HCT116 (cell line): ENCODE results near the gene SH3BP4. TPM values are rescaled to one million over a fixed set of nuclear protein-coding genes. Genes with fewer than 3 reads are reported as not detected.

Experiments used
- ATAC-seq: fragments of 200-7000 bp; cut with Tn5 transposase; 2 replicates; pipeline ENCODE4 v1.9.1; 2020; ENCODE audit warnings: mild to moderate bottlenecking, moderate library complexity
- BruUV-seq: library from RNA; stranded (reverse); fragments of 400-500 nt; replicated peaks from 2 replicates; lab custom pipeline; 2021; lab: Mats Ljungman, UMichigan
- CTCF ChIA-PET: fragments of 300-600 bp; sonication (Branson Sonifier 250); formaldehyde crosslinking; loops from one replicate; lab custom pipeline; 2021; ENCODE audit warnings: antibody characterized with exemption; lab: Charles Lee
- POLR2A ChIA-PET: fragments of 300-600, 350-600 bp; sonication (Branson Sonifier 250); formaldehyde crosslinking; loops from one replicate; lab custom pipeline; 2021; ENCODE audit warnings: antibody characterized with exemption; lab: Charles Lee
- RAD21 ChIA-PET, 2 experiments: fragments of 300-600 bp; sonication (Branson Sonifier 250); formaldehyde crosslinking; loops; one replicate each; lab custom pipeline; 2023; ENCODE audit warnings: low total read pairs in 2 of 2; ENCODE audit not compliant: uncharacterized antibody in 2 of 2, unreplicated experiment in 2 of 2, low non-redundant PET in 1 of 2; lab: Charles Lee
- DNase-seq: peaks from one replicate; pipeline ENCODE4 v3.0.0-alpha.2; 2010; ENCODE audit warnings: low read depth, low spot score
- H2AFZ ChIP-seq: fragments of 200-600 bp; shearing (Covaris generic), sonication (generic); 2 replicates; pipeline ENCODE4 v1.6.1; 2017; ENCODE audit warnings: low read depth, mixed run types, mixed read lengths, antibody characterized with exemption, low read length; ENCODE audit not compliant: poor library complexity, severe bottlenecking
- H3K27ac ChIP-seq: 2 replicates; pipeline ENCODE4 v1.5.1; 2012; ENCODE audit warnings: low read depth, low read length
- H3K27me3 ChIP-seq: fragments of 200-600 bp; sonication (generic); 2 replicates; pipeline ENCODE4 v1.6.1; 2016; ENCODE audit warnings: mixed run types, low read length, mixed read lengths; ENCODE audit not compliant: insufficient read depth
- H3K36me3 ChIP-seq, 2 experiments: fragments of 200-500 bp in 1 of 2; fragments of 200-600 bp in 1 of 2; sonication (Bioruptor generic) in 1 of 2; sonication (generic) in 1 of 2; 2 replicates each; pipeline versions ENCODE4 v1.5.1 to v1.6.1; 2014 to 2016; ENCODE audit warnings: low read length in 2 of 2, inconsistent platforms in 1 of 2, mixed read lengths in 1 of 2, mixed run types in 1 of 2; ENCODE audit not compliant: insufficient read depth in 2 of 2, control insufficient read depth in 1 of 2
- H3K4me1 ChIP-seq, 2 experiments: fragments of 200-600 bp in 1 of 2; sonication (generic) in 1 of 2; 2 replicates each; pipeline versions ENCODE4 v1.5.1 to v1.6.1; 2012 to 2017; ENCODE audit warnings: low read length in 2 of 2, inconsistent platforms in 1 of 2, mild to moderate bottlenecking in 1 of 2, mixed read lengths in 1 of 2, mixed run types in 1 of 2, moderate library complexity in 1 of 2; ENCODE audit not compliant: insufficient read depth in 2 of 2, control insufficient read depth in 1 of 2
- H3K4me2 ChIP-seq: fragments of 200-600 bp; sonication (generic); 2 replicates; pipeline ENCODE4 v1.6.1; 2017; ENCODE audit warnings: mixed run types, low read length, mixed read lengths
- H3K4me3 ChIP-seq, 2 experiments: fragments of 200-600 bp in 1 of 2; sonication (generic) in 1 of 2; replicated peaks in 1 of 2; 2 replicates each; pipeline ENCODE4 v1.5.1; 2011 to 2016; ENCODE audit warnings: low read length in 2 of 2, control low read depth in 1 of 2, low read depth in 1 of 2, mild to moderate bottlenecking in 1 of 2, mixed read lengths in 1 of 2, mixed run types in 1 of 2
- H3K79me2 ChIP-seq: fragments of 200-600 bp; sonication (generic); 2 replicates; pipeline ENCODE4 v1.6.1; 2017; ENCODE audit warnings: mild to moderate bottlenecking, mixed run types, low read length, moderate library complexity, mixed read lengths; ENCODE audit not compliant: insufficient read depth
- H3K9ac ChIP-seq: fragments of 200-600 bp; sonication (generic); 2 replicates; pipeline ENCODE4 v1.6.1; 2016; ENCODE audit warnings: low read length, mixed read lengths
- H3K9me2 ChIP-seq: fragments of 200-600 bp; sonication (generic), shearing (Covaris generic); 2 replicates; pipeline ENCODE4 v1.6.1; 2017; ENCODE audit warnings: mixed run types, mild to moderate bottlenecking, moderate library complexity; ENCODE audit not compliant: insufficient read depth
- H3K9me3 ChIP-seq, 2 experiments: fragments of 200-500 bp in 1 of 2; fragments of 200-600 bp in 1 of 2; sonication (Bioruptor generic) in 1 of 2; sonication (generic) in 1 of 2; 2 replicates each; pipeline ENCODE4 v1.6.1; 2014 to 2017; ENCODE audit warnings: low read length in 2 of 2, mixed read lengths in 2 of 2, inconsistent platforms in 1 of 2, low read depth in 1 of 2, mild to moderate bottlenecking in 1 of 2, mixed run types in 1 of 2, moderate library complexity in 1 of 2; ENCODE audit not compliant: control insufficient read depth in 1 of 2, insufficient read depth in 1 of 2
- H4K20me1 ChIP-seq: fragments of 200-600 bp; sonication (generic), shearing (Covaris generic); 2 replicates; pipeline ENCODE4 v1.6.1; 2017; ENCODE audit warnings: mixed run types, mild to moderate bottlenecking, moderate library complexity; ENCODE audit not compliant: insufficient read depth
- ATF3 ChIP-seq: IDR thresholded peaks from 2 replicates; pipeline ENCODE4 v1.6.1; 2012
- CBX3 ChIP-seq: IDR thresholded peaks from 2 replicates; pipeline ENCODE4 v1.6.1; 2012; ENCODE audit warnings: low read depth
- CTCF ChIP-seq, 3 experiments: fragments of 200-600 bp in 1 of 3; sonication (generic) in 1 of 3; IDR thresholded peaks in 2 of 3; conservative IDR thresholded peaks in 1 of 3; 2 replicates each; pipeline ENCODE4 v1.5.1; 2012 to 2017; ENCODE audit warnings: low read depth in 2 of 3, low read length in 2 of 3, antibody characterized with exemption in 1 of 3, borderline replicate concordance in 1 of 3, control low read depth in 1 of 3, mild to moderate bottlenecking in 1 of 3, mixed read lengths in 1 of 3, mixed run types in 1 of 3, moderate library complexity in 1 of 3; ENCODE audit not compliant: insufficient read depth in 1 of 3
- ELF1 ChIP-seq: IDR thresholded peaks from 2 replicates; pipeline ENCODE4 v1.6.1; 2012; ENCODE audit warnings: low read depth, borderline replicate concordance
- EZH2 ChIP-seq: fragments of 200-600 bp; sonication (generic); IDR thresholded peaks from 2 replicates; pipeline ENCODE4 v1.6.1; 2017; ENCODE audit warnings: antibody characterized with exemption, mixed run types
- EZH2phosphoT487 ChIP-seq: fragments of 200-600 bp; IDR thresholded peaks from 2 replicates; pipeline ENCODE4 v1.6.1; 2018; ENCODE audit warnings: antibody characterized with exemption, borderline replicate concordance
- FOSL1 ChIP-seq: IDR thresholded peaks from 2 replicates; pipeline ENCODE4 v1.6.1; 2012; ENCODE audit warnings: low read depth
- JUND ChIP-seq: IDR thresholded peaks from 2 replicates; pipeline ENCODE4 v1.6.1; 2012
- MAX ChIP-seq: IDR thresholded peaks from 2 replicates; pipeline ENCODE4 v1.6.1; 2012
- POLR2A ChIP-seq: IDR thresholded peaks from 2 replicates; pipeline ENCODE4 v1.7.0; 2011; ENCODE audit warnings: borderline replicate concordance; ENCODE audit not compliant: insufficient read depth, insufficient read length; ENCODE audit errors: extremely low read depth
- POLR2AphosphoS5 ChIP-seq: IDR thresholded peaks from 2 replicates; pipeline ENCODE4 v1.6.1; 2011; ENCODE audit warnings: mild to moderate bottlenecking, low read depth, low read length, moderate library complexity
- REST ChIP-seq: IDR thresholded peaks from 2 replicates; pipeline ENCODE4 v1.6.1; 2012; ENCODE audit warnings: low read depth
- SIN3A ChIP-seq: IDR thresholded peaks from 2 replicates; pipeline ENCODE4 v1.6.1; 2012; ENCODE audit warnings: low read depth
- SP1 ChIP-seq: IDR thresholded peaks from 2 replicates; pipeline ENCODE4 v1.6.1; 2012; ENCODE audit warnings: low read depth
- SRF ChIP-seq: IDR thresholded peaks from 2 replicates; pipeline ENCODE4 v1.6.1; 2012; ENCODE audit warnings: low read depth
- TCF7L2 ChIP-seq: IDR thresholded peaks from 2 replicates; pipeline ENCODE4 v1.7.0; 2011; ENCODE audit warnings: borderline replicate concordance, inconsistent platforms; ENCODE audit not compliant: insufficient read depth, insufficient read length; ENCODE audit errors: extremely low read depth
- YY1 ChIP-seq: IDR thresholded peaks from 2 replicates; pipeline ENCODE4 v1.6.1; 2011; ENCODE audit warnings: low read length, low read depth, moderate library complexity, mild to moderate bottlenecking; ENCODE audit not compliant: insufficient replicate concordance; ENCODE audit errors: extremely low read depth
- ZFX ChIP-seq: fragments of 450-650 bp; IDR thresholded peaks from 2 replicates; pipeline ENCODE4 v1.6.1; 2017
- ZNF274 ChIP-seq: fragments of 200-500 bp; sonication (Bioruptor generic); IDR thresholded peaks from 2 replicates; pipeline ENCODE4 v1.6.1; 2014; ENCODE audit warnings: mild to moderate bottlenecking, low read depth, low read length, inconsistent platforms
- intact Hi-C: fragments of 100-400 bp; cut with micrococcal nuclease; formaldehyde crosslinking; loops from 2 replicates; pipeline ENCODE4 v1.10.0; 2022
- total RNA-seq: library from RNA; stranded (reverse); gene quantifications from one replicate; pipeline ENCODE4 v1.2.1, GENCODE V29; 2021; ENCODE audit not compliant: unreplicated experiment

The SH3BP4 gene
- total RNA-seq, 1 experiment from 2014 or later: 32.9 TPM

- ATAC-seq (no peak), DNase-seq (no peak)
- BruUV-seq: no TSS peak
- H3K4me1 ChIP-seq: peaks cover 43 to 50% of the 10 kb centered on the region in 2 experiments
- peaks cover 44% of the 10 kb centered on the region for H3K79me2 ChIP-seq
- no peak overlapping the region for H3K27ac ChIP-seq
- H4K20me1 ChIP-seq: no peaks in the 10 kb centered on the region
- no peak overlapping the region for H3K9ac ChIP-seq
- H3K9me2 ChIP-seq: no peaks in the 10 kb centered on the region
- H3K9me3 ChIP-seq: no peaks in the 10 kb centered on the region
- intact Hi-C loops: no loop called here
- ChIA-PET RAD21 (no interaction called here), POLR2A (interaction anchor here (1.4 kb wide), 1 partner anchor 70 kb away, joined by 4 read pairs; no protein-coding TSS in a partner anchor), CTCF (interaction anchor here (0.8 kb wide), 1 partner anchor 148 kb away, joined by 3 read pairs; no protein-coding TSS in a partner anchor)
- no peak overlapping the region for H3K4me3 ChIP-seq
- H3K4me2 ChIP-seq: no peak overlapping the region
- TF ChIP-seq POLR2A (no peak), ATF3 (no peak), EZH2phosphoT487 (no peak), REST (no peak), EZH2 (no peak), JUND (no peak), SP1 (no peak), SRF (no peak), SIN3A (no peak), FOSL1 (no peak), ZFX (no peak), MAX (no peak), TCF7L2 (no peak), ZNF274 (no peak), CBX3 (no peak), ELF1 (no peak), POLR2AphosphoS5 (no peak), CTCF (IDR thresholded peaks at IDR 0.05 in 2 of 3, conservative IDR thresholded peaks at IDR 0.05 in 1 of 3; ENCODE audit: borderline replicate concordance in 1 of 3, insufficient read depth in 1 of 3, low read depth in 2 of 3, low read length in 2 of 3) (no peak), YY1 (no peak)
- no peaks in the 10 kb centered on the region for H3K36me3 ChIP-seq
- no peak overlapping the region for H2AFZ ChIP-seq
- no peaks in the 10 kb centered on the region for H3K27me3 ChIP-seq
Observed at GRCh38 chr2:235028646-235029045, 76.8 kb downstream of the SH3BP4 start.
